AG09319 (cell line): Measurements from ENCODE around the gene KCTD6.
A peak's percentile ranks its signal among the peaks of the same experiment; 100 is the strongest.

Experiments
- DNase-seq: peaks from one replicate; pipeline ENCODE4 v3.0.0-alpha.2; 2010; ENCODE audit warnings: low read depth; ENCODE audit errors: extremely low read depth
- TF ChIP-seq, protein P1 (sequence below): IDR thresholded peaks from 2 replicates; pipeline ENCODE4 v1.5.1; 2011; ENCODE audit warnings: low read depth, mild to moderate bottlenecking, inconsistent platforms, low read length, moderate library complexity

KCTD6 gene

DNA sequence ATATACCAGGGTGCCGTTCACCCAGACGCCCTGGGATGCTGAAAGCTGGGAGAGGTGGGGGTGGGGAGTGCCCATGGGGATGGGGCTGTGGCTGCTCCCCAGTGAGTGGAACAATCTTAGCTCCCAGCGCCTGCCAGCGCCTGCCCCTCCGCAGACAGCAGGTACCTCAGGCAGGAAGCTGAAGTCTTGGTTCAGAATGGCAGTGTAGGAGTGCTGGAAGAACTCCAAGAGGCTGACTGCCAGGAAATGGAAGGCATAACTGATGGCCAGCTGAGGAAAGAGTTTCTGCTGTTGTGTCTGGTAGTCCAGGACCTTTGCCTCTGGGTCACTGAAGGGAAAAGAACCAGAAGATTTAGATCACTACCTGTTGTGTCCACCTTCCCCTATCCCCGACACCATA is 36.7 kb downstream of the KCTD6 start:
- DNase-seq = no peak
- TF ChIP-seq, protein P1, sequence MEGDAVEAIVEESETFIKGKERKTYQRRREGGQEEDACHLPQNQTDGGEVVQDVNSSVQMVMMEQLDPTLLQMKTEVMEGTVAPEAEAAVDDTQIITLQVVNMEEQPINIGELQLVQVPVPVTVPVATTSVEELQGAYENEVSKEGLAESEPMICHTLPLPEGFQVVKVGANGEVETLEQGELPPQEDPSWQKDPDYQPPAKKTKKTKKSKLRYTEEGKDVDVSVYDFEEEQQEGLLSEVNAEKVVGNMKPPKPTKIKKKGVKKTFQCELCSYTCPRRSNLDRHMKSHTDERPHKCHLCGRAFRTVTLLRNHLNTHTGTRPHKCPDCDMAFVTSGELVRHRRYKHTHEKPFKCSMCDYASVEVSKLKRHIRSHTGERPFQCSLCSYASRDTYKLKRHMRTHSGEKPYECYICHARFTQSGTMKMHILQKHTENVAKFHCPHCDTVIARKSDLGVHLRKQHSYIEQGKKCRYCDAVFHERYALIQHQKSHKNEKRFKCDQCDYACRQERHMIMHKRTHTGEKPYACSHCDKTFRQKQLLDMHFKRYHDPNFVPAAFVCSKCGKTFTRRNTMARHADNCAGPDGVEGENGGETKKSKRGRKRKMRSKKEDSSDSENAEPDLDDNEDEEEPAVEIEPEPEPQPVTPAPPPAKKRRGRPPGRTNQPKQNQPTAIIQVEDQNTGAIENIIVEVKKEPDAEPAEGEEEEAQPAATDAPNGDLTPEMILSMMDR = no peak

DNA sequence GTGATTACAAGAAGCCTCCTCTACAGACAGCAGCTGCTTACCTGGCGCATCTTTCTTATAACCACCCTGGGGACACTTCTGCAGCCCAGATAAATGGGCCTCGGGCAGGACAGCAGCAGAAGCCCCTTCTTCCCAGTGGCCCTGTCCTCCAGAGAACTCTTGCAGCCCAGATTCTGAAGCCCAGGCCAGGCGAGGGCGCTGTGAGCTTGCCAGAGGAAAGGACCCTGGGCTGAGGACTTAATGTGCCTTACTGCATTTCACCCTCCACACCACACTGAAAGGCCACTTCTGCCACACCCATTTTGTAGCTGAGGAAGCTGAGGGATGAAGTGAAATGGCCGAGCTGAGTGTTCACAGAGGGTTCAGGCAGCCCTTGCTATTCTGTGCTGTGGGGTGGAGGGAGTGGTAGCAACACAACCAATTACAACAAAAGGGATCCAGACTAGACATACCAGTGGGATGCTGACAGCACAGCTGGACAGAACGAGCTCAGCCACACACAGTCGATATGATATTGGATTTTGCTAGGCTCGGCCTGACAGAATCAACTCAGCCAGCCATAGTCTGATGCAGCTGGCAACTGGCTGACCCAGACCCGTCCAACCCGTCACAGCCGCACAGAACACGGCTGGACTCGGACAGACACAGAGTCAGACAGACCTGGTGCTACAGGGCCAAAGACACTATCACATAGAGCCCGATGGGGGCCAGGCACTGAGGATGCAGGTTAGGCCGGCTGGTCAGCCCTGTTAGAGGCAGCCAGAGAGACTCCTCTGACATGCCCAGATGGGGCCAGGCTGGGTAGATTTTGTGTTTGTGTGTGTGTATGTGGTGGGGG is 37.8 kb downstream of the KCTD6 start:
- DNase-seq = no peak
- TF ChIP-seq, protein P1 = peak; percentile 31

DNA sequence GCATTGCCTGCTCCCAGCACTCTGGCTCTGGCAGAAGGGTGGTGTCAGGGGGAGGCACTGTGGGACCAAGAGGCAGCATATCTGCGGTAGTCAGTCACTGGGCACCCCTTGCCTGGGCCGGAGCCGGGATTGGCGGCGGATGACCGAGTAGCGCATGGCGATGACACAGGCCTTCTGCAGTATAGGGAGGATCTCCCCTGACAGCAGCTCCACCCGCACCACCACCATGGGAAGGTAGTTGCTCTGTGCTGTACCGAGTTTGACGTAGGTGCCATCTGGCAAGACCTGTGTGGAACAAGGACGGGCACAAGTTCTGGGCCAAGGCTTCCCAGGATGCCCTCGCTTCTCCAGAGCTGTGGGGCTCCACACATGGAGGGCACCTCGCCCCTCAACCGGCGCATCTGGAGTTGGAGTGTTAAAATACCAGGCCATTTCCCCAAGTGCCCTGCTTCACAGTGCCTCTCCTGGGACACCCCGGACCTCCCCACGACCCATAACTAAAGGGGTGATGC is 38.5 kb downstream of the KCTD6 start:
- TF ChIP-seq, protein P1 = no peak
- no peak for DNase-seq

DNA sequence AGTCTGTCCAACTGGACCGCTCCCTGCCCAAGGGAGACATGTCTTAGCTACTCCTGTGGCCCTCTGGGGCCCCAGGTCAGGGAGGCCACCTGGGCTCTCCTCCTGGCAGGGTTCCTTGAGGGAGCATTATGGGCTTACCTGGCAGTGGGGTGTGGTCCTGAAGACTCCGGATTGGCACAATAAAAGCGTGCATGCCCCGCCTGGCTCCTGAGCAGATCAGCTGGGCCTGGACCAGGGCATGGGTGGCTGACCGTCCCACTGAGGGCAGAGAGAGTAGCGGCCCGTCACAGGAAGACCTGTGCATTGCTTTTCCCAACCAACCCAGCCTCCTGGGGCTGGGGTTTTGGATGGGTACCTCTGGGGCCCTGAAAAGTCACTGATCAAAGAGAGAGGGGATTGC is 39.7 kb downstream of the KCTD6 start:
- TF ChIP-seq, protein P1 = no peak
- no peak for DNase-seq

DNA sequence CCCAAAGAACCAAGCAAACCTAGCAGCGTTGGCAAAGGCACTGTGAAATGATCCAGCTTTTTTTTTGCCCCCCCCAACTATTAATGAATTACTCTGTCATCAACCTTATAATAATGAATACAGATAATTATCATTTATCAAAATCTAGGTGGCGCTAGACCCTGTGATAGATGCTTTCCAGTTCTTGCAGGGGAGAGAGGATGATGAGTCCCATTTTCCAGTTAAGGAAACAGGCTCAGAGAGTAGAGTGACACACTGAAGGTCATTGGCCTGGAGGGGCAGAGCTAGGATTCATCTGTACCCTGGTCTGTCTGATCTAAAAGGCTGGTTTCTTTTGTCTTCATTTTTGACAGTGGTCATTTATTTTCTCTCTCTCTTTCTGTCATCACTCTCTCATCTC is 40.1 kb downstream of the KCTD6 start:
- no peak for DNase-seq
- TF ChIP-seq, protein P1 = peak; percentile 14

DNA sequence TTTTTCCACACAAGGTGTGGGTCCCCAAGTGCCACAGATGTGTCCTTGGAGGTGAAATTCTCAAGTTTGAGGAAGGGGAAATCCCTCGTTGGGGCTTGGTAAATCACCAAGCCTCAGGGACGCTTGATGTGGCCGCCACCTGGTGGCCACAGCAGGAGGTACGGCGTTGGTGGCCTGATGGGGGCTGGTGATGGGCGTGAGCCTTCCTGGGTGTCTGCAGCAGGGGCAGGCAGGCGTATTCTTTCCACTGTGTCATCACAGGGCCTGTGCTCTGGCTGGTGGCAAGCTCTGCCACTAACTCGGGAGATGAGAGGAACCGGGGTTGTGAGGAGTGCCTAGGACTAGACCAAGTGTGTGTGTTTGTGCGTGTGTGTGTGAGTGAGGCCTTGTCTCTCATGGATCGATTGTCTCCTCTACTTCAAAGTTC is 40.9 kb downstream of the KCTD6 start:
- no peak for DNase-seq
- TF ChIP-seq, protein P1 = peak; percentile 93
